Stimulated activated naive CD8-positive, alpha-beta T cell treated with anti-CD3 and anti-CD28 coated beads, Interleukin-15, amount 100 ng/mL, for 72 hours (primary cell): ENCODE results near the gene RAD23B.
"Not testable (repeated sequence)": the region's sequence is repeated elsewhere in the genome, so short reads cannot be mapped to it uniquely, and the experiment has no call there.

Source experiments
- ATAC-seq: fragments of 150-1000 bp; cut with Tn5 transposase; 2 replicates; pipeline ENCODE4 v1.10.0; 2021; ENCODE audit warnings: mild to moderate bottlenecking, moderate library complexity
- DNase-seq, 2 donors: peaks; one replicate each; pipeline ENCODE4 v3.0.0; 2021 to 2022
- H3K27ac Mint-ChIP-seq, 2 donors: one replicate each; pipeline ENCODE4 v1.8.0; 2022; ENCODE audit warnings: mild to moderate bottlenecking in 2 of 2, mixed read lengths in 2 of 2, moderate library complexity in 2 of 2
- H3K27me3 Mint-ChIP-seq: one replicate; pipeline ENCODE4 v1.8.0; 2022; ENCODE audit warnings: mixed read lengths
- H3K4me1 Mint-ChIP-seq: one replicate; pipeline ENCODE4 v1.8.0; 2022; ENCODE audit warnings: mild to moderate bottlenecking, mixed read lengths
- H3K4me3 Mint-ChIP-seq, 2 donors: one replicate each; pipeline ENCODE4 v1.8.0; 2022; ENCODE audit warnings: mild to moderate bottlenecking in 2 of 2, mixed read lengths in 2 of 2, moderate library complexity in 1 of 2
- H3K9me3 Mint-ChIP-seq, 2 donors: one replicate each; pipeline ENCODE4 v1.8.0; 2022; ENCODE audit warnings: mixed read lengths in 2 of 2

Gene RAD23B

DNA sequence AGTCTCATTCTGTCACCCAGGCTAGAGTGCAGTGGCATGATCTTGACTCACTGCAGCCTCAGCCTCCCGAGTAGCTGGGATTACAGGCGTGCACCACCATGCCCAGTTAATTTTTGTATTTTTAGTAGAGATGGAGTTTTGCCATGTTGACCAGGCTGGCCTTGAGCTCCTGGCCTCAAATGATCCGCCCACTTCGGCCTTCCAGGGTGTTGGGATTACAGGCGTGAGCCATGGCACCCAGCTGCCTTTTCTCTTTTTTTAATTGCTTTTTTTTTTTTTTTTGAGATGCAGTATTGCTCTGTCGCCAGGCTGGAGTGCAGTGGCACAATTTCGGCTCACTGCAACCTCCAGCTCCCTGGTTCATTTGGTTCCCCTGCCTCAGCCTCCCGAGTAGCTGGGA lies 13.5 kb downstream of the RAD23B start:
- H3K9me3 Mint-ChIP-seq, H3K27me3 Mint-ChIP-seq, H3K4me3 Mint-ChIP-seq, DNase-seq, H3K27ac Mint-ChIP-seq, ATAC-seq: not testable (repeated sequence)
- peaks cover 44% of the 10 kb centered on the region for H3K4me1 Mint-ChIP-seq

DNA sequence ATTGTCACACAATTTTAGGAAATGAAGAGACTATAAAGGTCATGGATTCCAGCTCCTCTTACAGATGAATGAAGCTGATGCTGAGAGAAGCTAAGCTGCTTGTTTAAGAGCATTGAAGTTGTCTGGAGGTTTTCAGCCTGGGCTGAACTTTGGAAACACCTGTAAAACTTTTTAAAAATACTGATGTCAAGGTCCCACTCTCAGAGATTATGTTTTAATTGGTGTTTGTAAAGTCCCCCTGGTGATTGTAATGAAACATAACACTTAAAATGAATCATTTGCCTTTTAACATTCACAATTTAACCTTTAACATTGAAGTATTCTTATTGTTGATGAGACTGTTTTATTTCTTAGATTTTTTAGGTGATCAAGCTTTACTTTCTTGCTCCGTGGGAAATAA lies 16.4 kb downstream of the RAD23B start:
- H3K27ac Mint-ChIP-seq: peak overlapping the region in 1 of 2 donors; percentile 65
- no peak for DNase-seq
- peaks cover 35% of the 10 kb centered on the region for H3K4me1 Mint-ChIP-seq
- no peaks in the 10 kb centered on the region for H3K27me3 Mint-ChIP-seq
- no peak overlapping the region for H3K4me3 Mint-ChIP-seq
- H3K9me3 Mint-ChIP-seq: no peaks in the 10 kb centered on the region
- ATAC-seq: no peak

DNA sequence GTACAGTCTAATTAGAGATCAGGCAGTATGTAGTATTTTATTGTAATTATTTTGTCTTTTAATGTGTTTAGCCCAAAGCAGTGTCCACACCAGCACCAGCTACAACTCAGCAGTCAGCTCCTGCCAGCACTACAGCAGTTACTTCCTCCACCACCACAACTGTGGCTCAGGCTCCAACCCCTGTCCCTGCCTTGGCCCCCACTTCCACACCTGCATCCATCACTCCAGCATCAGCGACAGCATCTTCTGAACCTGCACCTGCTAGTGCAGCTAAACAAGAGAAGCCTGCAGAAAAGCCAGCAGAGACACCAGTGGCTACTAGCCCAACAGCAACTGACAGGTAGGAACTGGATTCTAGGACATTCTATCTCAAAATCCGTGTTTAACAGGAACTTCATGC lies 23.2 kb downstream of the RAD23B start:
- Mint-ChIP-seq H3K27me3 (no peaks in the 10 kb centered on the region), H3K4me3 (no peak overlapping the region), H3K4me1 (peaks cover 52% of the 10 kb centered on the region), H3K27ac (peak overlapping the region in 1 of 2 donors; percentile 56), H3K9me3 (no peaks in the 10 kb centered on the region)
- ATAC-seq: no peak
- no peak for DNase-seq

DNA sequence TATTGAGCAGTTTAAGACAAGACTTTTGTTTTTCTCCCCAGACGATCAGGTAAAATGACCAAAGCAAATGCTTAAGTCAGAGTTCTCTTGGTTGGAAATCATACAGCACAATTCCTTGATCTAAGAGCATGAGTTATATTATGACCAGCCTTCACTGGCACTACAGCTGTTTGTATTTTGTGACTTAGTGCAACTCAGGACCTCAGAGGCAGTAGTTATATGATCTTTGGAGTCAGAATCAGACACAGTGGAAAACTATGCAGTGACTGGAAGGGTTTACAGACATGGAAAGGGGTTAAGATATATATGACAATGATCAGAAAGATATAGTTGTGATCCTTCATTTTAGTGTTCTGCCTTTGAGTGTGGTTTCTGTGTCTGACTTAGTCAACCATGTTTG lies 24.3 kb downstream of the RAD23B start:
- H3K9me3 Mint-ChIP-seq: no peaks in the 10 kb centered on the region
- DNase-seq (no peak), ATAC-seq (no peak)
- peaks cover 53% of the 10 kb centered on the region for H3K4me1 Mint-ChIP-seq
- peak overlapping the region in 1 of 2 donors; percentile 58 for H3K27ac Mint-ChIP-seq
- H3K4me3 Mint-ChIP-seq: no peak overlapping the region
- H3K27me3 Mint-ChIP-seq: no peaks in the 10 kb centered on the region

DNA sequence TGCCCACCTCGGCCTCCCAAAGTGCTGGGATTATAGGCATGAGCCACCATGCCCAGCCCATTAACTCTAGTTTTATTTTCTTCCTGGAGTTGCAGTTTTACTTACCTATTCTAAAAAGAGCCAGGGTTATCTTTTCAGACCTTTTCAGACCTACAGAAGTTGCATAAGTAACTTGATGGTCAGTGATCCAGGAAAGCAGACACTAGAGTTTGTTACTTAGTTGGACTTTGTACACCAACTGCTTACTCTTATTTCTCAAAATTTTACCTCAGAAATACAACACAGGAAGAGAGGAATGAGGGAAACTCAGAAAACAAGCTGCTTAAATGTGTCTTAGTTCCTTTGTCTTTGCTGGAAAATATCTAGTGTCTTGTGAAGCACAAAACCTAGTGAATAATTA lies 25.4 kb downstream of the RAD23B start:
- Mint-ChIP-seq H3K4me3 (peak overlapping the region in 1 of 2 donors; percentile 51), H3K9me3 (no peaks in the 10 kb centered on the region), H3K27ac (no peak overlapping the region), H3K27me3 (no peaks in the 10 kb centered on the region), H3K4me1 (peaks cover 65% of the 10 kb centered on the region)
- ATAC-seq: no peak
- DNase-seq: no peak

DNA sequence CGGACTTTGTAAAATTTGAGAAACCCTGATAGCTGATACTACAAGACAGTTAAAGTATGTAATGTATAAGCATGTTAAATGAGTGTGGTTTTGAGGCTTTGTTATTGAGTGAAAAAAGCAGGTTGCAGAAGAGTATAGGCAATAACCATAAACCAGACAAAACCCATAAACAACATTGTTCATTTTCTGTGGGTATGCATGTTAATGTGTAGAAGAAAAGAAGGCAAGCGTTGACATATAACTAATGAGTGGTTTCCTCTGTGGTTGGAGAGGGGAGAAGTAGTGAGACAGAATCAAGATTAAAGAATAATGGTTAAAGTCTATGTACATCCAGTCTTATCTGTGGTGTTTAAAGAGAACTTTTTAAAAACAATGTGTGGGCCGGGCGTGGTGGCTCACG lies 26.2 kb downstream of the RAD23B start:
- Mint-ChIP-seq H3K27ac (peak overlapping the region; percentile 8 to 77), H3K27me3 (no peaks in the 10 kb centered on the region), H3K4me3 (peak overlapping the region; percentile 41 to 51), H3K9me3 (no peaks in the 10 kb centered on the region), H3K4me1 (peaks cover 71% of the 10 kb centered on the region)
- DNase-seq (no peak), ATAC-seq (peak; percentile 93)

DNA sequence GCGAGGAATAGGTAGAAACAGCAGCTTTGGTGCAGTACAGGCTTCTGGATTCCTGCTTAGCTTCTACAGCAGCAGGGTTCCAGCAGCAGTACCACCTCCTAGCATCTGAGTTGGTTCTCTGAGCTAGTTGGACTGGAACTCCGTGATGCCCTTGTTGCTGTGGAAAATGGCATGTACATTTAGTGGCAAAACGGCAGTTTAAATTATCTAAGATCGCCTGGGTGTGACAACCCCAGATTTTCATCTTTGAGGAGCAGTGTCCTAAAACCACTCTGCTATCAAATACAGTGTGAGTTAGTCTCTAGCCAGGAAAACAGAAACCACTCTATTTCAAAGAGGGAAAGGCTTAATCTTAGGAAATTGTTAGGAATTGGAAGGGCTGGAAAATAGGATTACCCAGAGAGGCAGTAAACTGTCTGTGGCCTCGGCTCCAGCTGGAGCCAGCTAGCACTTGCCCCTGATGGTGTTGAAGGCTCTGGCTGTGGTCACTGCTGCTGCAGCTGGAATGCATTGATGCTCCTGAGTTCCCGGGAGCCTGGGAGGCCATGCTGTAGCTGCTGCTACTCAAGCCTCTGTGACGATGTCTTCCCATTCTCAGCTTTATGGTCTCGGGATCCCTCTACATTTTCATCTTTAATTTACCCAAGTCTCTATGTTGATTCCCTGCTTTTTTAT lies 29.4 kb downstream of the RAD23B start:
- Mint-ChIP-seq H3K27me3 (no peaks in the 10 kb centered on the region), H3K4me1 (peaks cover 70% of the 10 kb centered on the region), H3K4me3 (no peak overlapping the region), H3K27ac (no peak overlapping the region), H3K9me3 (no peaks in the 10 kb centered on the region)
- ATAC-seq: no peak
- no peak for DNase-seq

DNA sequence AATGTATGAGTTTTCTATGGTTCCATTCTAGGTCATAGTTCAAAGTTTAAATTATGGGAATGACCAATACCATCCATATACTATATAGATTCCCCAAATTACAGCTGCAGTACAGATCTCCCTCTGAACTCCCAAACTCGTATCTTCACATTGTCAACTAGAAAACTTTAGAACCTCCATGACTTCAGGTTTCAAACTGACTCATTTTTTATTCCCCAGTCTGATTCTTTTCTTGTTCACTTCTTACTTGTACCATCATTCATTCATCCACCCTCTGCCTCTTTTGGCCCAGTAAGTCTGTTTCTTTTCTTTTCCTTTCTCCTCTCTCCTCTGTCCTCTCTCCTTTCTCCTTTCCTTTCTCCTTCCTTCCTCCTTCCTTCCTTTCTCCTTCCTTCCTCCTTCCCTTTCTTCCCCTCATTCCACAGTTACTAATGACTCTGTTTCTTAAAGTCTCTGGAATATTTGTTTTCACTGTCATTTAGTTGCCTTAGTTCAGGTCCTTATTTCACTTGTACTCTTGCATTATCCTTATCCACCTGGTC lies 30.5 kb downstream of the RAD23B start:
- Mint-ChIP-seq H3K4me1 (peaks cover 68% of the 10 kb centered on the region), H3K4me3 (peak overlapping the region in 1 of 2 donors; percentile 1), H3K27me3 (no peaks in the 10 kb centered on the region), H3K9me3 (no peaks in the 10 kb centered on the region), H3K27ac (peak overlapping the region in 1 of 2 donors; percentile 85)
- no peak for ATAC-seq
- no peak for DNase-seq

DNA sequence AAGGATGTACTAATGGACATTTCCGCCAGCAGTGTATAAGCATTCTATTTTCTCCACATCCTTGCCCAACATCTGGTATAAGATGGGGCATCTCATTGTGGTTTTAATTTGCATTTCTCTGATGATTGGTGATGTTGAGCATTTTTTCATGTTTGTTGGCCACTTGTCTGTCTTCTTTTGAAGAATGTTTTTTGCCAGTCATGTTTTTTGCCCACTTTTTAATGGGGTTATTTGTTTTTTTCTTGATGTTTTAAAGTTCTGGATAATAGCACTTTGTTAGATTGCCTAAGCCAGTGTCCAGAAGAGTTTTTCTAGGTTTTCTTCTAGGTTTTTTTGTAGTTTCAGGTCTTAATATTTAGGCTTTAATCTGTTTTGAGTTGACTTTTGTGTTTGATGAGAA lies 31.7 kb downstream of the RAD23B start:
- H3K4me3 Mint-ChIP-seq: no peak overlapping the region

DNA sequence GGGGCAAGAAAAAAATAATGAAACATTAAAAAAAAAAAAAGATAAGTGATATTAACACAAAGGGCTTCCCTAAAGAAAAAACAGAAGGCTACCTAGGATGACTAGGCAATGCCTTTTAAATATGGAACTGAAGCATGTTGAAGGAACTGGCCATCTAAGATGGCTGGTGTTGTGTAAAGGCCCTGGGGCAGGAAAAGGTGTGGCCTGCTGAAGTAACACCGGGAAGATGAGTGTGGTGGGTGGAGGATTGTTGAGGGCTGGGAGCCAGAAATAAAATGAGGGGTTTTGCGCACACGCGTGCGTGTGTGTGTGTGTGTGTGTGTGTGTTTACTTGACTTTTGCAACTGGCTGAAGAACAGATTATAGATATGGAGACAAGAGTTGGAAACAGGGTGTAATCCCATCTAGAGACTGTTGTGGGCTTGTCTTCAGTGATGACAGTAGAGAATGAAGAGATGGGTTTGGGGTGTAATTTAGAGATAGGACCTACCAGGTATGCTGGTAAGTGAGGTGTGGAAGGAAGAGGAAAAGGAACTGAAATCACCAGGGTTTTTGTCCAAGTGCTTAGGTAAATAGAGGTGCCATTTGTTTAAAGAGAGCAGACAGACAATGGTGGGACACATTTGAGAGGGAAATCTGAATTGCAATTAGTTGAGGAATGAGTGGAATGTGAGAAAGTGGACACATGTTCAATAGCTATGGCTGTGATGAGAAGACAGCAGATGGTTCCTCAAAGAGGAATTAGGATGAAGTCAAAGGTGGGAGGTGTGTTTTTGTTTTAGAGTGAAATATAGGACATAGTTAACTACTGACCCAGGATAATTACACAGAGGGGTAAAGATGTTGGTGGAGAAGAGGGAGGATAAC lies 33.9 kb downstream of the RAD23B start:
- Mint-ChIP-seq H3K4me1 (peaks cover 52% of the 10 kb centered on the region), H3K4me3 (no peak overlapping the region), H3K27me3 (no peaks in the 10 kb centered on the region), H3K27ac (peak overlapping the region; percentile 36 to 64), H3K9me3 (no peaks in the 10 kb centered on the region)
- ATAC-seq (no peak), DNase-seq (no peak)

More for the DNA sequence above, 31.7 kb downstream of the RAD23B start:
- ATAC-seq (no peak), DNase-seq (no peak)
- Mint-ChIP-seq H3K9me3 (no peaks in the 10 kb centered on the region), H3K27me3 (no peaks in the 10 kb centered on the region), H3K27ac (no peak overlapping the region), H3K4me1 (peaks cover 58% of the 10 kb centered on the region)

DNA sequence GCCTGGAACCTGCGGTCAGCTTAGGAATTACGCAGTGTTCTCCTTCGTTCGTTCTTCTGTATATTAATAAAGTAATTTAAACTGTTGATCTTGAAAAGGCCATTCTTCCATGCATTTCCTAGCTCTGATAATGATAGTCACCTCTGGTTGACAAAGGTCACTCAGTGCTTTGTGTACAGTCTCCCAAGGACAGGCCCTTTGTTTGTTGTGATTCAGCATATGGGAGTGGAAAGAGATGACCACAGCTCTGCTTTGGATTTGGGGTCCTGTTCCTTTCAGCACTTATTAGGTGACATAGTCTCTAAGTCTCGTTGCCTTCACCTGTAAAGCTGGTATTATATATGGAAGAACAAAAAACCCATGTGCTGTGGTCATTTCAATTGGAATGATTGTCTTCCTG lies 39.6 kb downstream of the RAD23B start:
- Mint-ChIP-seq H3K27ac (no peak overlapping the region), H3K4me1 (peaks cover 17% of the 10 kb centered on the region), H3K27me3 (no peaks in the 10 kb centered on the region), H3K9me3 (no peaks in the 10 kb centered on the region), H3K4me3 (no peak overlapping the region)
- DNase-seq: no peak
- no peak for ATAC-seq

DNA sequence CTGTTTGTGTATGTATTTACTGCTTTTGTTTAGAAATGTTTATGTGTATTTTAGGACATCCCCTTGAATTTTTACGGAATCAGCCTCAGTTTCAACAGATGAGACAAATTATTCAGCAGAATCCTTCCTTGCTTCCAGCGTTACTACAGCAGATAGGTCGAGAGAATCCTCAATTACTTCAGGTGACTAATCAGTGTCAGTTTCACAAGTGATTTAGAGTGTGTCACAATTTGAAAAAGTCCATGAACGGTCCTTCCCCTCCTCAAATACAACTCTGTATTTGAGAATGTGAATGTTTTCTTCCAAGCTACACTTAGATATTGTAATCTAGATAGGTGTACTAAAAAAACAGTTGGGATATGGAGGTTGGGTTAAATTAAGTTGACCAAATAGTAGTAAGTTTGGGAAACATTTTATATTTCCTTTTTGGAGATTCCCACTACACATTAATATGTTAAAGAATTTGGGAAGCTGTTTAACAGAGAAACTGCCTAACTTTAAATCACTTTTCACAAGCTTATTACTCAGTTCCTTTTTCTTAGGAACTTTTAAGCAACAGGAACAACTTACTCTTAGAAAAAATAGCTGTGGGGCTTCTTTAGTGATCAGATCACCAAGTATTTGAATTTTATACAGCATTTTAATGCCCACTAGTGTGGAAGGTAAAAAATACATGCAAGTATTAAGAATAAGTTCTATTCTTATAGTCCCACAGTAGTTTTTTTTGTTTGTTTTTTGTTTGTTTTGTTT lies 40.9 kb downstream of the RAD23B start:
- peaks cover 8% of the 10 kb centered on the region for H3K4me1 Mint-ChIP-seq
- ATAC-seq (no peak), DNase-seq (no peak)
- no peak overlapping the region for H3K27ac Mint-ChIP-seq
- no peaks in the 10 kb centered on the region for H3K27me3 Mint-ChIP-seq
- no peaks in the 10 kb centered on the region for H3K9me3 Mint-ChIP-seq
- H3K4me3 Mint-ChIP-seq: no peak overlapping the region

DNA sequence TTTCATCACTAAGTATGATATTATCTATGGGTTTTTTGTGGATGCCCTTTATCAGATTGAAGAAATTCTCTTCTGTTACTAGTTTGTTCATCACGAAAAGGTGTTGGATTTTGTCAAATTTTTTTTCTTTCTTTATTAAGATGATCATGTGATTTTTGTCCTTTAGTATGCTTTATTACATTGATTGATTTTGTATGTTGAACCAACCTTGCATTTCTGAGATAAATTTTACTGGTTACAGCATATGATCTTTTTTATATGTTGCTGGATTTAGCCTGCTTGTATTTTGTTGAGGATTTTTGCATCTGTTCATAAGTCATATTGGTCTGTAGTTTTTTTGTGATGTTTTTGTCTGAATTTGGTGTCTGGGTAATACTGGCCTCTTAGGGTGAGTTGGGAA lies 42.8 kb downstream of the RAD23B start:
- peaks cover 8% of the 10 kb centered on the region for H3K4me1 Mint-ChIP-seq
- DNase-seq: no peak
- no peaks in the 10 kb centered on the region for H3K27me3 Mint-ChIP-seq
- H3K9me3 Mint-ChIP-seq: no peaks in the 10 kb centered on the region
- no peak for ATAC-seq
- H3K27ac Mint-ChIP-seq: no peak overlapping the region
- H3K4me3 Mint-ChIP-seq: no peak overlapping the region

DNA sequence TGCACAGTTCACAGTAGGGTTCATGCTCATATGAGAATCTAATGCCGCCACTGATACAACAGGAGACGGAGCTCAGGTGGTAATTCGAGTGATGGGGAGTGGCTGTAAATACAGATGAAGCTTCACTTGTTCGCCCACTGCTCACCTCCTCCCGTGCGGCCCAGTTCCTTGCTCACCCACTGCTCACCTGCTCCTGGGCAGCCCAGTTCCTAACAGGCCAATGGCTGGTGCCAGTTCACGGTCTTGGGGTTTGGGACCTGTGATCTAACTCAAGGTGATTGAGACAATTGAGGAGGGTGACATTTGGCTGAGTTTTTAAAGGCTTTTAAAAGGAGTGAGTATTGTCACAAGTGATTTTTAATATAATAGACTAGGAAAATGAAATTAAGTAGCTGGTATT lies 45.4 kb downstream of the RAD23B start:
- Mint-ChIP-seq H3K9me3 (no peaks in the 10 kb centered on the region), H3K27me3 (no peaks in the 10 kb centered on the region), H3K4me3 (no peak overlapping the region), H3K4me1 (peaks cover 5% of the 10 kb centered on the region), H3K27ac (peak overlapping the region in 1 of 2 donors; percentile 12)
- no peak for ATAC-seq
- no peak for DNase-seq

DNA sequence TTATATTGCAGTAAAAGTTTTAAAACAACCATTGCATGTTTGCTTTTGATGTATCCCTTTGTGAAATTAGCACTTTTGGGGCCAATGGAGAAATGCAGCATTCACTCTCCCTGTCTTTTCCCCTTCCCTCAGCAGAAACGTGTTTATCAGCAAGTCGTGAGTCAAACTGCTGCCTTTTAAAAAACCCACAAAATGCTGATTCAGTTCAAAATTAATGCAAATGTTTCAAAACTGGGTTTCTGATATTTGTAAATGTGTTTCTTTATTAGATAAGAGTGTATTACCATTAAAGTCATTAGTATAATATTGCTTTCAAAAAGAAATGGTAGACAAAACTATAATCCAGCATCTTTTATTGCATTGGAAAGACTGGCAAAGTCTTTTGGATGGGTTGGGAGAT lies 47.3 kb downstream of the RAD23B start:
- H3K27me3 Mint-ChIP-seq: no peaks in the 10 kb centered on the region
- H3K27ac Mint-ChIP-seq: no peak overlapping the region
- H3K4me1 Mint-ChIP-seq: no peaks in the 10 kb centered on the region
- DNase-seq: no peak
- no peaks in the 10 kb centered on the region for H3K9me3 Mint-ChIP-seq
- no peak for ATAC-seq
- H3K4me3 Mint-ChIP-seq: no peak overlapping the region
